Trophoblast cell (in vitro differentiated cells and primary cell): ENCODE data around the gene VMA21.
A peak's percentile ranks its signal among the peaks of the same experiment; 100 is the strongest.

Experiments
- DNase-seq, 2 donors: peaks; one replicate each; pipeline ENCODE4 v3.0.0-alpha.2; 2016
- H2AFZ ChIP-seq: 2 replicates; pipeline ENCODE4 v1.6.1; 2013; ENCODE audit warnings: low read length, moderate library complexity, mild to moderate bottlenecking; ENCODE audit not compliant: insufficient read depth, poor library complexity
- H2AK5ac ChIP-seq: 2 replicates; pipeline ENCODE4 v1.6.1; 2013; ENCODE audit warnings: mild to moderate bottlenecking, low read length
- H2BK120ac ChIP-seq: 2 replicates; pipeline ENCODE4 v1.6.1; 2013; ENCODE audit warnings: low read length, mild to moderate bottlenecking, moderate library complexity; ENCODE audit not compliant: insufficient read depth, poor library complexity
- H2BK12ac ChIP-seq: 2 replicates; pipeline ENCODE4 v1.6.1; 2013; ENCODE audit warnings: mild to moderate bottlenecking, low read length, moderate library complexity
- H2BK5ac ChIP-seq: 2 replicates; pipeline ENCODE4 v1.6.1; 2013; ENCODE audit warnings: low read length, low read depth, moderate library complexity, mild to moderate bottlenecking; ENCODE audit not compliant: poor library complexity
- H3K14ac ChIP-seq: 2 replicates; pipeline ENCODE4 v1.6.1; 2013; ENCODE audit warnings: mild to moderate bottlenecking, low read length
- H3K18ac ChIP-seq: 2 replicates; pipeline ENCODE4 v1.6.1; 2013; ENCODE audit warnings: mild to moderate bottlenecking, low read length
- H3K23ac ChIP-seq: 2 replicates; pipeline ENCODE4 v1.6.1; 2013; ENCODE audit warnings: low read length
- H3K27ac ChIP-seq: 2 replicates; pipeline ENCODE4 v1.5.1; 2013; ENCODE audit warnings: low read depth, mild to moderate bottlenecking, inconsistent platforms, low read length, moderate library complexity
- H3K27me3 ChIP-seq: 2 replicates; pipeline ENCODE4 v1.6.1; 2013; ENCODE audit warnings: inconsistent platforms, mild to moderate bottlenecking, low read length, moderate library complexity; ENCODE audit not compliant: insufficient read depth
- H3K36me3 ChIP-seq, 2 experiments: 1 replicate in 1 of 2; 2 replicates in 1 of 2; pipeline ENCODE4 v1.6.1; 2013; ENCODE audit warnings: low read length in 2 of 2, mild to moderate bottlenecking in 2 of 2, moderate library complexity in 1 of 2; ENCODE audit not compliant: insufficient read depth in 2 of 2, control insufficient read depth in 1 of 2
- H3K4ac ChIP-seq: 2 replicates; pipeline ENCODE4 v1.6.1; 2013; ENCODE audit warnings: low read depth, mild to moderate bottlenecking, low read length, moderate library complexity
- H3K4me1 ChIP-seq, 2 experiments: 1 replicate in 1 of 2; 2 replicates in 1 of 2; pipeline ENCODE4 v1.6.1; 2013; ENCODE audit warnings: low read length in 2 of 2, mild to moderate bottlenecking in 2 of 2, moderate library complexity in 1 of 2; ENCODE audit not compliant: insufficient read depth in 2 of 2, control insufficient read depth in 1 of 2
- H3K4me2 ChIP-seq: 2 replicates; pipeline ENCODE4 v1.6.1; 2013; ENCODE audit warnings: inconsistent platforms, mild to moderate bottlenecking, low read length, moderate library complexity
- H3K4me3 ChIP-seq: 2 replicates; pipeline ENCODE4 v1.5.1; 2013; ENCODE audit warnings: mild to moderate bottlenecking, low read depth, low read length, inconsistent platforms
- H3K79me1 ChIP-seq: one replicate; pipeline ENCODE4 v1.6.1; 2013; ENCODE audit warnings: low read length
- H3K79me2 ChIP-seq: 2 replicates; pipeline ENCODE4 v1.6.1; 2013; ENCODE audit warnings: low read length, mild to moderate bottlenecking; ENCODE audit not compliant: control insufficient read depth, insufficient read depth, poor library complexity
- H3K9ac ChIP-seq: 2 replicates; pipeline ENCODE4 v1.6.1; 2013; ENCODE audit warnings: mild to moderate bottlenecking, low read length
- H3K9me3 ChIP-seq: 2 replicates; pipeline ENCODE4 v1.6.1; 2013; ENCODE audit warnings: low read depth, mild to moderate bottlenecking, control low read depth, inconsistent platforms, low read length; ENCODE audit not compliant: insufficient read depth
- H4K12ac ChIP-seq: 2 replicates; pipeline ENCODE4 v1.6.1; 2013; ENCODE audit warnings: low read depth, mild to moderate bottlenecking, low read length, moderate library complexity
- H4K8ac ChIP-seq: 2 replicates; pipeline ENCODE4 v1.6.1; 2013; ENCODE audit warnings: low read depth, mild to moderate bottlenecking, low read length, moderate library complexity
- H4K91ac ChIP-seq: one replicate; pipeline ENCODE4 v1.6.1; 2013; ENCODE audit warnings: low read depth, mild to moderate bottlenecking, low read length, moderate library complexity
- WGBS: extraction: QIAGEN DNeasy Blood & Tissue Kit; methylation state at CpG from one replicate; pipeline ENCODE4 v1.1.7; 2013; ENCODE audit warnings: missing lambda C conversion rate; ENCODE audit not compliant: insufficient read length, insufficient coverage; ENCODE audit errors: extremely low coverage; 5-methylcytosine and 5-hydroxymethylcytosine counted together

The VMA21 gene

DNA sequence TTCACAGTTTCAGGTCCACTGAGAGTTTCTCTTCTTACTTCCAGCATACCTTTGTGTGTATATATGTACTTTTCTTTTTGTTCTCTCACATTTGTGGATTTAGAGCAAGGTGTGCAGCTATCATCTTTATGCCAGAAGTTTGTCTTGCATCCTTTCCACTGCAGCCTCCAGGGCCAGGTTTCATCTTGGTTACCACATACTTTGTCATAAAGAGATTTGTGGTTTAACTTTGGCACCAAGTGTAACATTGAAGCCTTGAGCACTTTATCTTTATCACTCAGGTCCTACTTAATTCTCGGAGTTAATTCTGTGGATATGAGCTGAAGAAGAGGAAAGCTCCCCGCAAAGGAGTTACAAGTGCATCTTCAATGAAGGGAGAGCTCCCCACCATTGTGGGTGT lies 31.4 kb upstream of the VMA21 start:
- H3K4ac ChIP-seq: no peak overlapping the region
- DNase-seq: no peak
- no peak overlapping the region for H3K4me3 ChIP-seq
- no peaks in the 10 kb centered on the region for H3K36me3 ChIP-seq
- H3K79me1 ChIP-seq: no peaks in the 10 kb centered on the region
- H2AK5ac ChIP-seq: no peak overlapping the region
- no peak overlapping the region for H3K4me2 ChIP-seq
- no peak overlapping the region for H3K23ac ChIP-seq
- no peaks in the 10 kb centered on the region for H3K27me3 ChIP-seq
- H3K27ac ChIP-seq: no peak overlapping the region
- H2BK12ac ChIP-seq: no peak overlapping the region
- H2BK120ac ChIP-seq: no peak overlapping the region
- WGBS: no CpG with 5 or more reads among the region's 2 CpGs
- H3K4me1 ChIP-seq: no peaks in the 10 kb centered on the region
- H3K9me3 ChIP-seq: no peaks in the 10 kb centered on the region
- H4K8ac ChIP-seq: no peak overlapping the region
- H2BK5ac ChIP-seq: no peak overlapping the region
- no peak overlapping the region for H3K14ac ChIP-seq
- H3K79me2 ChIP-seq: no peaks in the 10 kb centered on the region
- H3K18ac ChIP-seq: no peak overlapping the region
- no peak overlapping the region for H3K9ac ChIP-seq
- no peak overlapping the region for H4K12ac ChIP-seq
- H4K91ac ChIP-seq: no peak overlapping the region
- H2AFZ ChIP-seq: no peak overlapping the region

DNA sequence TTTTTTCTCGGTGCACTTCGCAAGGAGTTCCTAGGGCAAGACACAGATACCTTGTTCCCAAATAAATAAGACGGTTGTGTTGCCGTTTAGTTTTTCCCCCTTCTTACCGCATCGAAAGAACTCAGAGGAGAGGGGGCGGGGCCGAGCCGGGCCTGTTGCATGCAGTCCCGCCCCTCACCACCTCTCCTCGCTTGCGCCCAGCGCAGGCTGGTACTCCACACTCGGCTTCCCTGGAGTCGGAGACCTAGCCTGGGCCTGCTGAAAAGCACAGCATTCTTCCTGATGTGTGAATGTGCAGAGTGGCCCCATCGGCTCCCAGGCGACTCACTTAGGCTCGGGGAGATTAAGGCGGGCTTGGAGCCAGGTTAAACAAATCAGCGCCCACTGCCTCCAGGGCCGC lies 26.1 kb upstream of the VMA21 start:
- Histone ChIP-seq H3K4me2 (no peak overlapping the region), H3K4me3 (no peak overlapping the region), H3K14ac (no peak overlapping the region), H3K9ac (no peak overlapping the region), H3K23ac (no peak overlapping the region), H2AFZ (peak overlapping the region; percentile 41), H3K79me2 (no peaks in the 10 kb centered on the region), H3K4me1 (no peaks in the 10 kb centered on the region), H3K18ac (no peak overlapping the region), H3K27ac (no peak overlapping the region), H2AK5ac (no peak overlapping the region), H3K79me1 (no peaks in the 10 kb centered on the region), H4K8ac (no peak overlapping the region), H3K27me3 (no peaks in the 10 kb centered on the region), H3K9me3 (no peaks in the 10 kb centered on the region), H2BK5ac (no peak overlapping the region), H2BK12ac (no peak overlapping the region), H3K36me3 (no peaks in the 10 kb centered on the region), H3K4ac (no peak overlapping the region), H4K12ac (no peak overlapping the region), H4K91ac (no peak overlapping the region), H2BK120ac (no peak overlapping the region)
- peak in 1 of 2 donors; percentile 8 for DNase-seq
- WGBS: no CpG with 5 or more reads among the region's 21 CpGs

DNA sequence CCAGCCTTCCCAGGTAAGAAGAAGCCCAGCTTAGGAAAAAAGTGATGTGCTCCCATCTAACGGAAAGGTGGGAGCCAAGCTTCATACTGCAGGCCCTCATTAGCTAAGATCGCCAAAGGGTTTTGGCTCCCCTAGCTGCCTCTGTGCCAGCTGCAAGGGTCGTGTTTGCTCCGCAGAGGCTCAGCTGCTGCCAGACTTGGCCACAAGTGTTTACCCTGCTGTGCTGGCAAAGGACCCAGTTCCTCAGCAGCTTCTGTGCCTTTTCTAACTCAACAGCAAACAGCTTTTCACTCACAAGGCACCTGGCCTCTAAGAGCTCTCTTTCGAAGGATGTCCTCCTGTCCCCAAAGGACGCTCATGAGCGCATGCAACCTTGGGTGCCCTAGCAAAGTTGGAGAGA lies 12.2 kb upstream of the VMA21 start:
- H4K8ac ChIP-seq: no peak overlapping the region
- no peaks in the 10 kb centered on the region for H3K79me1 ChIP-seq

DNA sequence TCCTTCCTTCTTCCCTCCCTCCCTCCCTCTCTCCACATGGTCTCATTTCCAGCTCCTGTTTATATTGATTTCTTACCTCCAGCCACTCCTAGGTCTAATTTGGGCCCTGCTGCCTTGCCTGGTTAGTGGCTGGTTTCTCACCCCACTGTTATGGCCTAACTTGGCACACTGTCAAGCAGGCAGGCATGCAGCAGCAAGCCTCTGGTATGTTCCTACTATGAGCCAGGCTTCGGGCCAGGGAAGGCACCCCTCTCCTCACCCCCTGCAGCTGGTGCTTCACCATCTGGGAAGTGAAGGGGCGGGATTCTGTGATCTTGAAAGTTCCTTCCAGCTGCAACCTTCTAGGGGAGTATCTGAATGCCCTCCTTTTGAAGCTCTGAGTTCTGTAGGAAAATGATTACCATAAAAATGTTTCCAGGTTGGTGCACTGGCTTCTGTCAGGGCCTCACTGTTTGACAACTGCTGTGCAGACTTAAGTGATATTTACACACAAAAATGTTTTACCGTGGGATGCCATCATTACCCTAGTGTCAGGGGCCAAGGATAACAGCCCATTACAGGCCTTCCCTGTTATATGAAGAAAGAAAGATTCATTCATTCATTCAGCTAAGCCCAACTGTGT lies 10.1 kb upstream of the VMA21 start:
- H3K27me3 ChIP-seq: no peaks in the 10 kb centered on the region
- no peak overlapping the region for H3K27ac ChIP-seq
- H2BK5ac ChIP-seq: no peak overlapping the region
- no CpG with 5 or more reads among the region's 3 CpGs for WGBS
- no peak overlapping the region for H3K4ac ChIP-seq
- H3K36me3 ChIP-seq: no peaks in the 10 kb centered on the region
- no peak overlapping the region for H4K8ac ChIP-seq
- no peaks in the 10 kb centered on the region for H3K9me3 ChIP-seq
- no peaks in the 10 kb centered on the region for H3K79me1 ChIP-seq
- no peaks in the 10 kb centered on the region for H3K79me2 ChIP-seq
- H2BK120ac ChIP-seq: no peak overlapping the region
- no peak overlapping the region for H4K12ac ChIP-seq
- no peak overlapping the region for H4K91ac ChIP-seq
- H2AFZ ChIP-seq: no peak overlapping the region
- no peak overlapping the region for H3K4me2 ChIP-seq
- no peak overlapping the region for H2BK12ac ChIP-seq
- no peak overlapping the region for H3K9ac ChIP-seq
- H3K18ac ChIP-seq: no peak overlapping the region
- H3K14ac ChIP-seq: no peak overlapping the region
- no peak overlapping the region for H2AK5ac ChIP-seq
- no peak overlapping the region for H3K23ac ChIP-seq
- no peaks in the 10 kb centered on the region for H3K4me1 ChIP-seq
- DNase-seq: no peak
- no peak overlapping the region for H3K4me3 ChIP-seq

More for the DNA sequence above, 12.2 kb upstream of the VMA21 start:
- Histone ChIP-seq H3K14ac (no peak overlapping the region), H3K27me3 (no peaks in the 10 kb centered on the region), H3K27ac (no peak overlapping the region), H3K36me3 (no peaks in the 10 kb centered on the region), H2AFZ (no peak overlapping the region), H3K4me2 (no peak overlapping the region), H2BK12ac (no peak overlapping the region), H2BK5ac (no peak overlapping the region), H2AK5ac (no peak overlapping the region), H3K4ac (no peak overlapping the region), H3K23ac (no peak overlapping the region), H3K9ac (no peak overlapping the region), H4K12ac (no peak overlapping the region), H3K79me2 (no peaks in the 10 kb centered on the region), H2BK120ac (no peak overlapping the region), H3K9me3 (no peaks in the 10 kb centered on the region), H3K4me1 (no peaks in the 10 kb centered on the region), H3K18ac (no peak overlapping the region), H3K4me3 (no peak overlapping the region), H4K91ac (no peak overlapping the region)
- DNase-seq: no peak
- WGBS: no CpG with 5 or more reads among the region's 7 CpGs
